Skeletal muscle tissue (tissue), 4 donors: ENCODE measurements around the gene ARMC5. TPM values are rescaled to one million over a fixed set of nuclear protein-coding genes. Genes with fewer than 3 reads are reported as not detected.
"Not testable (repeated sequence)": the region's sequence is repeated elsewhere in the genome, so short reads cannot be mapped to it uniquely, and the experiment has no call there.

Experiments used
- H3K27ac ChIP-seq: one replicate; pipeline ENCODE4 v1.7.0; 2013; ENCODE audit warnings: mild to moderate bottlenecking, low read depth, low read length, inconsistent platforms
- H3K27me3 ChIP-seq, 3 donors: one replicate each; pipeline ENCODE4 v1.7.0; 2013; ENCODE audit warnings: low read length in 3 of 3; ENCODE audit not compliant: control insufficient read depth in 3 of 3, insufficient read depth in 3 of 3
- H3K36me3 ChIP-seq, 3 donors: one replicate each; pipeline ENCODE4 v1.7.0; 2013; ENCODE audit warnings: low read length in 3 of 3; ENCODE audit not compliant: control insufficient read depth in 3 of 3, insufficient read depth in 3 of 3
- H3K4me1 ChIP-seq, 3 donors: one replicate each; pipeline ENCODE4 v1.7.0; 2013; ENCODE audit warnings: low read length in 3 of 3, mild to moderate bottlenecking in 3 of 3; ENCODE audit not compliant: control insufficient read depth in 3 of 3, insufficient read depth in 3 of 3
- H3K4me3 ChIP-seq, 3 donors: one replicate each; pipeline ENCODE4 v1.7.0; 2013; ENCODE audit warnings: low read length in 3 of 3
- H3K9ac ChIP-seq, 3 donors: one replicate each; pipeline ENCODE4 v1.7.0; 2013; ENCODE audit warnings: low read length in 3 of 3, mild to moderate bottlenecking in 3 of 3, moderate library complexity in 2 of 3, low read depth in 1 of 3
- H3K9me3 ChIP-seq, 3 donors: one replicate each; pipeline ENCODE4 v1.7.0; 2013; ENCODE audit warnings: low read length in 3 of 3; ENCODE audit not compliant: control insufficient read depth in 3 of 3
- total RNA-seq: library from RNA; depleted of rRNA; stranded (reverse); fragments of >200 nt; gene quantifications from one replicate; pipeline ENCODE4 v1.2.3, GENCODE V29; 2014
- donor health status: Osteomylitis.

Gene ARMC5
- total RNA-seq, 1 donor from 2014 or later: 6.8 TPM

DNA sequence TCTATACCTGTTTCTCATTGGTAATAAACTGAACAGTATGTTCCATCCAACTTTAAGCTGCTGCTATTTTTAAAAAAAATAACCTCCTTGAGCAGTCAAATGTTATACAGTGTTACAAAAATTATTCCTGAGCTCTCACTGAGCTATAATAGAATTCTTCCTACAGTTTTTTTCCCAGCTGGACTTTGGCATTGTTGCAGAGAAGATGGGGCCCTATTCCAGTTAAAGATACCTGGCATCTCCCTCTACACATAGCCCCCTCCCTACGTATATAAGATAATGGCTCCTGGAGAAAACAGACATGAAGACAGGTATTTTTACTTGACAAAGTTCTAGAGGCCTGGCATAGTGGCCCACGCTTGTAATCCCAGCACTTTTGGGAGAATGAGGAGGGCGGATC, 29.5 kb upstream of the ARMC5 start:
- peak overlapping the region; percentile 45 to 98 (median 88) for H3K9ac ChIP-seq
- peaks cover 43 to 66% (median 53%) of the 10 kb centered on the region in 3 donors for H3K4me1 ChIP-seq
- no peaks in the 10 kb centered on the region for H3K9me3 ChIP-seq
- H3K4me3 ChIP-seq: no peak overlapping the region
- peaks cover 9 to 14% (median 13%) of the 10 kb centered on the region in 3 donors for H3K36me3 ChIP-seq
- no peaks in the 10 kb centered on the region for H3K27me3 ChIP-seq
- H3K27ac ChIP-seq: peak overlapping the region; percentile 99

DNA sequence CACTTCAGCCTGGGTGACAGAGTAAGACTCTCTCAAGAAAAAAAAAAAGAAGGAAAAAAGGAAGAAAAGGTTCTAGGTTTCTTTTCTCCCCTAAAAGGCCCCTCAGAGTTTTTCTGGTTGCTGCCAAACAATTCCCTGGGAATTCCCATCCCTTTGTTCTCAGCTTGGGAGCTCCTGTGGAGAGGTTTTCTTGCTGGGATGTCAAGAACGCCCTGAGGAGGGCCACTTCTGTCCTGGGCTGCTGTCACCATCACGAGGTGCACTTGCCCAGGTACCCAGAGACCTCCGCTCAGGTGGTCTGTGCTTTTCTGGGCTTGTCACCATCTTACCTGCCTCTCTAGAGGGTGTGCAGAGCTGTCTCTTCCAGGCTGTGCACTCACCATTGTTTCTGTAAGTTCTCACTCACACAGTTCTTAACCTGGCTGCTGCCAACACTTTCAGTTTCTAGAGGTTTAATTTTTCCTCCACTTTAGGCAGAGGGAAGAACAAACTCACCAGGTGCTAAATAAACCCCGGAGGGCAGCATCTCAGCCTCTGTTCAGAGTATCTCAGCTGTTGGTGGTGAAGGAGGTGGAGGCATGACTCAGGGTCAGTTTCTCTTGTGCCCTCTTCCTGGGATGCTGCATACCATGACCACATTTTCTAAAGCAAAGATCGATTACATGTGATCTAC, 28.8 kb upstream of the ARMC5 start:
- H3K9me3 ChIP-seq: no peaks in the 10 kb centered on the region
- no peaks in the 10 kb centered on the region for H3K27me3 ChIP-seq
- H3K36me3 ChIP-seq: peaks cover 7 to 14% (median 13%) of the 10 kb centered on the region in 3 donors
- peaks cover 43 to 59% (median 53%) of the 10 kb centered on the region in 3 donors for H3K4me1 ChIP-seq
- peak overlapping the region; percentile 99 for H3K27ac ChIP-seq
- peak overlapping the region; percentile 10 to 98 (median 50) for H3K9ac ChIP-seq
- peak overlapping the region in 1 of 3 donors; percentile 5 for H3K4me3 ChIP-seq

DNA sequence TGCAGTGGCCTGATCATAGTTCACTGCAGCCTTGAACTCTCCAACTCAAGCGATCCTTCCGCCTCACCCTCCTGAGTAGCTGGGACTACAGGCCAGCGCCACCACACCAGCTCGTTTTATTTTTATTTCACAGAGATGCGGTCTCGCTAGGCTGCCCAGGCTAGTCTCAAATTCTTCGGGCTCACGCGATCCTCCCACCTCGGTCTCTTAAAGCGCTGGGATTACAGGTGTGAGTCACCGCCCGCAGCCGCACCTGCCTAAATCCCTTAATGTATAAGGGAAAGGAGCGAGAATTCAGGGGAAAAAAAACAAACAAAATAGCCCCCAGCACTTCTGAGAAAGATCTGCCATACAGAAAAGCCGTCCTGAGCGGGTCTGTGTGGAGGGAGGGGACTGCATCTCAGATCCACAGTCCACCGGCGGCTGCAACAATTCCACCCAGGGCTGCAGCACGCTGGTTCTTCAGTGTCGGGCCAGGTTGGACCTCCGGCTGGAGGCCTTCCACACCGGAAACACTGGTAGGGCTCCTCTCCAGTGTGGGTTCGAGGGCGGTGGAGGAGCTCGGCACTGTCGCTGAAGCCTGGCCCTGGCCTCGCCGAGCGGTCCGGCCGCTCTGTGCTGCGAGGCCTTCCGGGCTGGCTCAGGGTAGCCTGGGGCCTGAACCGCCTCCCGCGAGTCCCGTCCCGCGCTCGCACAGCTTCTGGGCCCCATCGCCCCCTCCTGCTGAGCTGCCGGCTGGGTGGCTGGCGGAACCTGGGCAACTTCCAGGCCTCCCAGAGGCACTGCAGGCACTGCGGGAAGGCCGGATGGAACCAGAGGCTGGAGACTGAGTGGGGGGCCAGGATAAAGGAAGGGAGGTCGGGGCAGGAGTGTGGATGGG, 23.7 kb upstream of the ARMC5 start:
- no peak overlapping the region for H3K4me3 ChIP-seq
- no peaks in the 10 kb centered on the region for H3K9me3 ChIP-seq
- peaks cover 24 to 33% (median 31%) of the 10 kb centered on the region in 3 donors for H3K4me1 ChIP-seq
- no peak overlapping the region for H3K9ac ChIP-seq
- no peaks in the 10 kb centered on the region for H3K27me3 ChIP-seq
- H3K27ac ChIP-seq: no peak overlapping the region
- H3K36me3 ChIP-seq: peaks cover 0 to 7% (median 4%) of the 10 kb centered on the region in 3 donors

DNA sequence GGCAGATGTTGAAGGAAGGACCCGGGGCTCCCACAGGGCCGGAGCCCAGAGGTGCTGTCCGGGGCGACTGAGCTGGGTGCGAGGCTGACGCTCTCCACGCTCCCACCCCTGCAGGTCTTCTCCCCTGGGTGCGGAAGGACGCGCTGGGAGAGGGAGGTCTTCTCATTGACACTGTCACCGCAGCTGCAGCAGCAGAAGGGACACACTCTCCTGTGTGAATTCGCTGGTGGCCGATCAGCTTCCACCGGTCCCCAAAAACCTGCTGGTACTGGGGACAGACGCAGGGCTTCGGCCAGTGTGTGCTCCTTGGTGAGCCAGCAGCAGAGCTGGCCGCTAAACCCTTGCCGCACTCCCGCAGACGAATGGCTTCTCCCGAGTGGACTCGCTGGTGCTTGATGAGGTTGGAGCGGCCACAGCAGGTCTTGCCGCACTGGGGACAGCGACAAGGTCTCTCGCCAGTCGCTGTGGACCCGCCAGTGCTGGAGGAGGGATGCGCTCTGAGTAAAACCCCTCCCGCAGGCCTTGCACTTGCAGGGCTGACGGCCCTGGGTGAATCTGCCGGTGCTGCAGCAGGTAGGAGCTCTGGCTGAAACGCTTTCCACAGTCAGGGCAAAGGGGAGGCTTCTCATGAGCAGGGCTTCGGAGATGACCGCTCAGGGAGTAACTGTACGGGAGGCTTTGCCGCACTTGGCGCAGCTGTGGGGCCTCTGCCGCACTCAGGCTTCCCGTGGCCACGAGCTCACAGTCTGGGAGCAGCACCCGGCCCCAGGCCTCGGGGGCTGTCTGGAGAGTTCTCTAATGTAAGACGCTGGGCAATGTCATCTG, 22.9 kb upstream of the ARMC5 start:
- H3K36me3 ChIP-seq: peaks cover 0 to 7% (median 4%) of the 10 kb centered on the region in 3 donors
- H3K9me3 ChIP-seq: no peaks in the 10 kb centered on the region
- H3K4me3 ChIP-seq: no peak overlapping the region
- H3K9ac ChIP-seq: no peak overlapping the region
- no peaks in the 10 kb centered on the region for H3K27me3 ChIP-seq
- no peak overlapping the region for H3K27ac ChIP-seq
- H3K4me1 ChIP-seq: peaks cover 16 to 32% (median 26%) of the 10 kb centered on the region in 3 donors

DNA sequence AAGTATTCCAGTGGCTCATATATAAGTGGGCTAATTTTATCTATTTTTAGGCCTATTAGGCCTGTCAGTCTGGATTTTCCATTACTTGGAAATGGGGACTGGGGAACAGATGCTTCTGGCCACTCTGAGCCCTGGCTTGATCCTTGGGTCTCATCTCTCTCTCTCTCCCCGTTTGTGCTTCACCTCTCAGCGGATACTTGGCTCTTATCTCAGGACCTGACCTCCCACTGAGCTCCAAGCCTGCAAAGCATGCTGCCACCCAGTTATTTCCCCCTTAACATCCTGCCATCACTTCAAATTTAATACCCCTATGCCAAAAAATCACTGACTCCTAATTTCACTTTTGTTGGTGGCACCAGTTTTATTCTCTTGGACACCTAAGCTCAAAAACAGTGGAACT, 20.9 kb upstream of the ARMC5 start:
- H3K27me3 ChIP-seq: no peaks in the 10 kb centered on the region
- peaks cover 9 to 29% (median 25%) of the 10 kb centered on the region in 3 donors for H3K4me1 ChIP-seq
- peak overlapping the region; percentile 36 for H3K27ac ChIP-seq
- peaks cover 0 to 7% (median 4%) of the 10 kb centered on the region in 3 donors for H3K36me3 ChIP-seq
- peak overlapping the region in 1 of 3 donors; percentile 33 for H3K9ac ChIP-seq
- no peaks in the 10 kb centered on the region for H3K9me3 ChIP-seq
- no peak overlapping the region for H3K4me3 ChIP-seq

DNA sequence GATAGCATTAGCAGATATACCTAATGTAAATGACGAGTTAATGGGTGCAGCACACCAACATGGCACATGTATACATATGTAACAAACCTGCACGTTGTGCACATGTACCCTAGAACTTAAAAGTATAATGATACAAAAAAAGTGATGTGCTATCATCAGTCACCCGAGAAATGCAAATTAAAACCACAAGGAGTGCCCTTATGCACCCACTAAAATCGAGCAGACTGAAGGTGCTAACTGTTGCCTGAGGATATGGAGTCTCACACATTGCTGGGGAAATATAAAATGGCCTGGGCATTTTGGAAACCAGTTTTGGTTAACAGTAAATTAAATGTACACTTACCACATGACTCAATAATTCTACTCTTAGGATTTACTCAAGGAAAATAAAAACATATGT, 20.3 kb upstream of the ARMC5 start:
- H3K4me3 ChIP-seq, H3K27me3 ChIP-seq, H3K9me3 ChIP-seq, H3K9ac ChIP-seq, H3K27ac ChIP-seq, H3K36me3 ChIP-seq: not testable (repeated sequence)
- H3K4me1 ChIP-seq: peaks cover 7 to 22% (median 21%) of the 10 kb centered on the region in 3 donors

DNA sequence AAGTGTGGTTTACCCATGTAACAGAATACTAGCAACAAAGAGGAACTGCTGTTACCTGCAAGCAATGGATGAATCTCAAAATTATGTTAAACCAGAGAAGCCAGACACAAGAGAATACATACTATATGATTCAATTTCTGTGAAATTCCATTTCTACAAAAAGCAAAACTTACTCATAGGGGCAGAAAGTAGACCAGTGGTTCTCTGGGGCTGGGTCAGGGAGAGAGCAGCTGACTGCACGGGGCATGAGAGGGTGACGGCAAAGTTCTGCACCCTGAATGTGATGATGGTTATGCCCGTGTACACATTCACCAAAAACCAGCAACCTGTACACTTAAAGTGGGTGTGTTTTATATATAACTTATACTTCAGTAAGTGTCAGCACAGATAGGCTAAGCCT, 19.8 kb upstream of the ARMC5 start:
- Histone ChIP-seq H3K27me3 (no peaks in the 10 kb centered on the region), H3K27ac (no peak overlapping the region), H3K4me1 (peaks cover 7 to 21% (median 21%) of the 10 kb centered on the region in 3 donors), H3K36me3 (peaks cover 0 to 7% (median 4%) of the 10 kb centered on the region in 3 donors), H3K4me3 (no peak overlapping the region), H3K9ac (peak overlapping the region in 1 of 3 donors; percentile 28), H3K9me3 (no peaks in the 10 kb centered on the region)

DNA sequence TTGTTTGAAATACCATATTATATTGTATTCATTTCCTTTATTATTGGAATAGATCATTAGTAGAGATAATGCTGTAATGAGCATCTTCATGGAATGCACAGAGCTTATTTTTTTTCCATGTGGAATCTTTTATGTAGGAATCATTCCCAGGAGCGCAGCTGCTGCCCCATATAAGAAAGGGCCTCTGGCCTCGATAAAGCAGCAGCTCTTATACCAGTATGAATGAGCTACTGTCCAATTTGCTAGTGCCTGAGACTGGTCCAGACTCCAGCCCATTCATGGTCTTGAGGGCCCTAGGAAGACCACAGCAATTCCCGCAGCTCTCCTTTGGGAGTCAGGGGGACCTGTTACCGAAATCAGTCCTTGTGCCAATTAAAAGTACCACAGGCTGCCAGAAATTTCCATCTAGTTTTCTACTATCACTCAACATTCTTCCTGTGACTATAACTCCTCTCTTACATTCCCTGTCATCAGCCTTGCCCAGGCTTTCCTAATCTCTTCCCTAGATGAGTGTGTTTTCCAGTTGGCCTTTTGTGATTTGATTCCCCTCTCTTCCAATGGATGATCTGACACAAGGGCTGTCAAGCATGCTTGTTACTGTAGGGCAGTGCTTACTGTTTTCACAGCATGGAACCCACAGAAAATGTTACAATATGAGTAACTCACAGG, 18.7 kb upstream of the ARMC5 start:
- H3K4me1 ChIP-seq: peaks cover 7 to 21% (median 21%) of the 10 kb centered on the region in 3 donors
- peaks cover 0 to 7% (median 4%) of the 10 kb centered on the region in 3 donors for H3K36me3 ChIP-seq
- H3K27ac ChIP-seq: peak overlapping the region; percentile 70
- H3K4me3 ChIP-seq: no peak overlapping the region
- H3K9me3 ChIP-seq: no peaks in the 10 kb centered on the region
- H3K27me3 ChIP-seq: no peaks in the 10 kb centered on the region
- H3K9ac ChIP-seq: peak overlapping the region in 1 of 3 donors; percentile 4

DNA sequence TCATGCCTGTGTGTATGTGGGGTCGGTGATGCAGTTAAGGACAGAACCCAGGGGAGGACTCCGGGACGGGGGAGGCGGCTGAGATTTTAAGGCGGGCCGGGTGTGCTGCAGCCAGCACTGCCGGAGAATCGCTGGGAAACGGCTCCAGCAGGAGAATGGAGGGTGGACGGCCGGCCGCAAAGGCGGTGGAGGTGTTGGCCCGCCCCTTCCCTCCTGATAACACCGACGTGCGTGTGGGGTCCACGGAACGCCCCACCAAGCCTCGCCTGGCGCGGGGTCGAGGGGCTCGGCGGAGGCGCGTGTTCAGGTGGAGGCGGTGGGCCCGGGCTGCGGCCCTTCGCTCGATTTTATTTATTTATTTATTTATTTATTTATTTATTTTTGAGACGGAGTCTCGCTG, 17.3 kb upstream of the ARMC5 start:
- no peaks in the 10 kb centered on the region for H3K27me3 ChIP-seq
- peaks cover 7 to 21% (median 21%) of the 10 kb centered on the region in 3 donors for H3K4me1 ChIP-seq
- H3K9me3 ChIP-seq: no peaks in the 10 kb centered on the region
- H3K4me3 ChIP-seq: peak overlapping the region in 2 of 3 donors; percentile 89
- H3K36me3 ChIP-seq: no peaks in the 10 kb centered on the region
- H3K27ac ChIP-seq: peak overlapping the region; percentile 94
- H3K9ac ChIP-seq: peak overlapping the region in 2 of 3 donors; percentile 89 to 90
